Activated CD8-positive, alpha-beta memory T cell treated with anti-CD3 and anti-CD28 coated beads, Interleukin-2, amount 50 U/mL, for 1 hour (primary cell): ENCODE data around the gene ZNF473.
"Not testable (repeated sequence)": the region's sequence is repeated elsewhere in the genome, so short reads cannot be mapped to it uniquely, and the experiment has no call there.

Source experiments
- DNase-seq: peaks from one replicate; pipeline ENCODE4 v3.0.0-alpha.2; 2020; ENCODE audit errors: extremely low read depth

The ZNF473 gene

GRCh38 chr19:50050406-50051227 lies 24.8 kb downstream of the ZNF473 start:
- peak; percentile 57 for DNase-seq

GRCh38 chr19:50051228-50051895 lies 25.6 kb downstream of the ZNF473 start:
- not testable (repeated sequence) for DNase-seq

- DNase-seq: no peak
Observed at GRCh38 chr19:50051964-50052363, 26.2 kb downstream of the ZNF473 start.

DNA sequence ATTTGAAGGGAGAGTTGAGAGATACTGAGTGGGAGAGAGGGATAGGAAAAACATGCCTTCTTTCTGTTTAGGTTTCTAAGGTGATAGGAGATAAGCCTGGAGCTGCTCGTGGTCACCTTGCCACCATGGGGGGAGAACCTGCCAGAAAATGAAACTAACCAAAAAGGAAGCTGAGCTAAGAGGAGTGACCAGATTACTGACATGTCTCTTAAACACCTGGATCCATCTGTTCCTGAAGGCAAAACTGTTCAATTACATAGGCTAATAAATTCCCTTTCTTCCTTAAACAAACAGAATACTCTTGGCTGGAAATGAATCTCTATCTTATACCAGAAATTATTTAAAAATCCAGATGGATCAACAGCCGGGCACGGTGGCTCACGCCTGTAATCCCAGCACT lies 27.3 kb downstream of the ZNF473 start:
- DNase-seq: no peak

- DNase-seq: no peak
Observed at GRCh38 chr19:50058425-50058824, 32.6 kb downstream of the ZNF473 start.

DNA sequence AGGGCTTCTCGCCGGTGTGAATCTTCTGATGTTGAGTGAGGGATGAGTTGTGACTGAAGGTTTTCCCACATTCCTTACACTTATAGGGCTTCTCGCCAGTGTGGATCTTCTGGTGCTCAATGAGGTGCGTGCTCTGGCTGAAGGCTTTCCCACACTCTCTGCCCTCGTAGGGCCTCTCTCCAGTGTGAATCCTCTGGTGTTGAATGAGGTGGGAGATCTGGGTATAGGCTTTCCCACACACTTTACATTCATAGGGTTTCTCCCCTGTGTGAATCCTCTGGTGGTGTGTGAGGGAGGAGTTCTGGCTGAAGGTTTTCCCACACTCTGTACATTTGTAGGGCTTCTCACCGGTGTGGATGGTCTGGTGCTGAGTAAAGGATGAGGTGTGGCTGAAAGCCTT lies 33.2 kb downstream of the ZNF473 start:
- DNase-seq: no peak

DNA sequence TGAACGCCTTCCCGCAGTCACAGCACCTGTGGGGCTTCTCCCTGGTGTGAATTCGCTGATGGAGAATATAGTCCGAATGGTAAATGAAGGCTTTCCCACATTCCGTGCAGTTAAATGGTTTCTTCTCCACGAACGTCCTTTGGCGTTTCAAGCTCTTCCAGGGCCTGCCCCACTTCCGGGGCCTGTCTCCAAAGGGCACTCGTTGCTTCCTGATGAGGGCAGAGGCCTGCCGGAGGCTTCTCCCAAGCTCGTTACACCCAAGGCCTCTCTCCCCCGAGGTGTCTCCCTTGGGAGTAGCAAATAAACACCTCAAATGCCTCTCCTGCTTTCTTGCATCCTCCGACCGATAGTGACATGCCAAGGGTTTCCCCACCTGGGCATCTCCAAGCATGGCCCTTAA lies 34.3 kb downstream of the ZNF473 start:
- no peak for DNase-seq

DNA sequence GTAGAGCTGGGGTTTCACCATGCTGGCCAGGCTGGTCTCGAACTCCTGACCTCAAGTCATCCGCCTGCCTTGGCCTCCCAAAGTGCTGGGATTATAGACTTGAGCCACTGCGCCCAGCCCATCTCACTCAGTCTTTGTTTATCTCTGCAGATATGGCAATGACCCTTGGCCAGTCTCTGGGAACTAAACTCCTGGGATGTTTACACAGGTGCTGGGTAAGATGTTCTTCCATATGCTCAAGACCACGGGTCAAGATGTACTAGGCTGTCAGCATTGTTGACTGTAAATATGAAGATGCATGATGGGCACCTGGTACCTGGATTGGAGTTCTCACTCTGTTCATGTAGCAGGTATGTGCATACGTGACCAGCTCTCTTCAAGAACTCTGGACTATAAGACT lies 35.8 kb downstream of the ZNF473 start:
- no peak for DNase-seq

DNA sequence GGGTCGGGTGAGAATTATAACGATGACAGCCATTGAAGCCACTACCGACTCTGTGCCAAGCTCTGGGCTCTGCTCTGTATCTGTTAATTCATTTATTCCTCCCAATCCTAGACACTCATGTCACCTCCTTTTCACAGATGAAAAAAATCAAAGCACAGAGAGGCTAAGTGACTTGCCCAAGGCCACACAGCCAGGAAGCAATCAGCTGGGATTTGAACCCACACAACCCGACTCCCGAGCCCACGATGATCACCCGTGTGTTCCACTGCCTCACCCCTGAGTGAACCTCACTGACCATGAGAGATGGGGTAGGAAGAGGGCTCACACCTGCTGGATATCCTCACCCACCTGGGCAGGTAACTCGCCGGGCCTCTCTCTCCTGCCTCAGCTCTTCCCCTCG lies 40.1 kb downstream of the ZNF473 start:
- DNase-seq: no peak

- no peak for DNase-seq
Observed at GRCh38 chr19:50067575-50067974, 41.8 kb downstream of the ZNF473 start.

GRCh38 chr19:50068382-50068781 lies 42.6 kb downstream of the ZNF473 start:
- DNase-seq: not testable (repeated sequence)

DNA sequence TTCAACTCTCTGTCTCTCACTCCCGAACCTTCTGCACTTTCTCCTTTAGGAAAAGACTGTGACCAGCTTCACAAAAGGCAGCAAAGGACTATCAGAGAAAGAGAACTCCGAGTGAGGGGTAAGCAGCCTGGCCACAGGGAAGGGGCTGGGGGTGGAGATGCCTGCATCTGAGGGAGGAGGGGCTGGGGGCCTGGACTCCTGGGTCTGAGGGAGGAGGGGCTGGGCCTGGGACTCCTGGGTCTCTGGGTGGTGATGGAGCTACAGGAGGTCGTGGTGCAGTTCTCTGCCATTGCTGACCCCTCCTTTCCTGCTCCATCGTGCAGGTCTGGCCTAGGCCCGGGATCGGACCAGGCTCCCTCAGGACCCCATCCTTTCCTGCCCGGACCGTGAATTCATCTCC lies 49.3 kb downstream of the ZNF473 start:
- not testable (repeated sequence) for DNase-seq

GRCh38 chr19:50075644-50076372 lies 50.0 kb downstream of the ZNF473 start:
- not testable (repeated sequence) for DNase-seq

DNA sequence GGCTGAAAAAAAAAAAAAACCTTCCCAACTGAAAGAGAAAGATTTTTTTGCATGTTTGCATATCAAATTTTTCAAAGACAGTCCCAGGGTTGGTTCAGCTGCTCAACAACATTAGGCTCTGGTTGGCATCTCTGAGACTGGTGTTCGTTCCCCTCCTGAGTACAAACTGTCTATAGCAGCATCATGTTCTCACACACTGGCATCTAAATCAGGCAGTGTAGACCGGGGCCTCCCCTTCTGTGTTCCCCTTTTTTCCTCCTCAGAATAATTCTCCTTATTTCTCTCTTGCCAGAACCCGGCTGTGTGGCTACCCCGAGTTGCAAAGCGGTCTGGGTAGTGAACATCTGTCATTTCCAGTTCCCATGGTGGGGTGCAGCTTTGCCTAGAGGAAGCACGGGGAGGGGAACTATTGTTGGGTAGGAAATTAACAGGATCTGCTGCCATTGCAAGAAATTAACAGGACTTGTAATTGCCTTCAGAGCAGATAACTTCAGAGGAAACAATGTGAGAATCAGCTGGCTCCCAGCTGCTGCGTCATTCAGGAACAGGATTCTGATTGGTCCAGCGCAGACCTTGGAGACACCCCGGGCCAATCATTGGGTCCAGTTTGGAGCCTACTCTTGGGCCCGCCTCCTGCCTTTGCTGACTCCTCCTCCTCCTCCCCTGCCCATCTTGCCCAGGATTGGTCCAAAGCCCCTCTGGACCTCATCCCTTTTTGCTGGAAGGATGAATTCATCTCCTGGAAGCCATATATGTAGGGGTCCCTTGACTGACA lies 51.0 kb downstream of the ZNF473 start:
- DNase-seq: not testable (repeated sequence)

GRCh38 chr19:50079014-50079413 lies 53.2 kb downstream of the ZNF473 start:
- DNase-seq: not testable (repeated sequence)

DNA sequence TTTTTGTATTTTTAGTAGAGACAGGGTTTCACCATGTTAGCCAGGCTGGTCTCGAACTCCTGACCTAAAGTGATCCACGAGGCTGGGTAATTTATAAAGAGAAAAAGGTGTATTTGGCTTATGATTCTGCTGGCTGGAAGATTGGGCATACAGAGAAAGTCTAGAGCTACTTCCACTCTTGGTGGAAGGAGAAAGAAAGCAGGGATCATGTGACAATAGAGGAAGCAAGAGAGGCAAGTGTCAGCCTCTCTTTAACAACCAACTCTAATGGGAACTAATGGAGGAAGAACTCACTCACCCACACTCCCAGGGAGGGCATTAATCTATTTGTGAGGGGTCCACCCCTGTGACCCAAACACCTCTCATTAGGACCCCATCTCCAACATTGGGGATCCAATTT lies 58.6 kb downstream of the ZNF473 start:
- DNase-seq: not testable (repeated sequence)

DNA sequence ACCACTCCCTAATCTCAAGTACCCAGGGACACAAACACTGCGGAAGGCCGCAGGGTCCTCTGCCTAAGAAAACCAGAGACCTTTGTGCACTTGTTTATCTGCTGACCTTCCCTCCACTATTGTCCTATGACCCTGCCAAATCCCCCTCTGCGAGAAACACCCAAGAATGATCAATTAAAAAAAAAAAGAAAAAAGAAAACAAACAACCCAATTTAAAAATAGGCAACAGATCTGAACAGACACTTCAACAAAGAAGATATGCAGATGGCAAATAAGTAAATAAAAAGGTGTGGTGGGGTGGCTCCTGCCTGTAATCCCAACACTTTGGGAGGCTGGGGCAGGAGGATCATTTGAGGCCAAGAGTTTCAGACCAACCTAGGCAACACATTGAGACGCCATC lies 61.3 kb downstream of the ZNF473 start:
- DNase-seq: not testable (repeated sequence)

DNA sequence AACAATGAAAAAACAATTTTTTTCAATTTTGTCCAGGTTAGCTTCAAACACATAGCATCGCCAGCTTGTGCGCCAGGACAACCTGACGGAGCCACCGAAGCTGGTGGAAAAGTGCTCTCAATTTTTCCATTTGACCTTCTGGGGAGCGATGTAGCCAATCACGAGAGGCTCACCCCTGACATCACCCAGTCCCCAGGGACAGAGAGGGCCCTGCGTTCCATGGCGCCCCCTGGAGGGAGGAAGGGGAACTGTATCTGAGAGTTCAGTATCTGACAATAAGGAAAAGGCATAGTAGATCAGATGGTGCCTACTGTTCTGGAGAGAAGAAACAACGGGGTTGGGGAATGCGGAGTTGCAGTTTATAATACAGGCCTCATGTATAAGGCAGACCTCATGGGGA lies 64.9 kb downstream of the ZNF473 start:
- not testable (repeated sequence) for DNase-seq

- DNase-seq: not testable (repeated sequence)
Observed at GRCh38 chr19:50091786-50092185, 66.0 kb downstream of the ZNF473 start.

DNA sequence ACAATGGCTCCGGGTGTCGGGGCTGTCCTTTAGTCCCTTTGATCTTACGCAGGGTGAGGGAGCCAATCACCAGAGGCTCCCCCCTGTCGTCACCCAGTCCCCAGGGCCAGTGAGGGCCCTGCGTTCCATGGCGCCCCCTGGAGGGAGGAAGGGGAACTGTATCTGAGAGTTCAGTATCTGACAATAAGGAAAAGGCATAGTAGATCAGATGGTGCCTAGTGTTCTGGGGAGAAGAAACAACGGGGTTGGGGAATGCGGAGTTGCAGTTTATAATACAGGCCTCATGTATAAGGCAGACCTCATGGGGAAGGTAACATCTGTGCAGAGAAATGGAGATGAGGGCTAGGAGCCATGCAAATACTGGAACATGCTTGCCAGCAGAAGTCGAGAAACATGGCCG lies 66.8 kb downstream of the ZNF473 start:
- not testable (repeated sequence) for DNase-seq

DNA sequence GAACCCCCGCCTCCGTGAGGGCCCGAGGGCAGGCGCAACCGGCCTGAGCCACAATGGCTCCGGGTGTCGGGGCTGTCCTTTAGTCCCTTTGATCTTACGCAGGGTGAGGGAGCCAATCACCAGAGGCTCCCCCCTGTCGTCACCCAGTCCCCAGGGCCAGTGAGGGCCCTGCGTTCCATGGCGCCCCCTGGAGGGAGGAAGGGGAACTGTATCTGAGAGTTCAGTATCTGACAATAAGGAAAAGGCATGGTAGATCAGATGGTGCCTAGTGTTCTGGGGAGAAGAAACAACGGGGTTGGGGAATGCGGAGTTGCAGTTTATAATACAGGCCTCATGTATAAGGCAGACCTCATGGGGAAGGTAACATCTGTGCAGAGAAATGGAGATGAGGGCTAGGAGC lies 72.1 kb downstream of the ZNF473 start:
- DNase-seq: not testable (repeated sequence)

GRCh38 chr19:50098892-50099291 lies 73.1 kb downstream of the ZNF473 start:
- DNase-seq: not testable (repeated sequence)
